Left lung (tissue), 10 donors: ENCODE measurements around the gene ANKRD13B. TPM values are rescaled to one million over a fixed set of nuclear protein-coding genes. Genes with fewer than 3 reads are reported as not detected.

Source experiments
- ATAC-seq: fragments of 200-7000 bp; cut with Tn5 transposase; one replicate; pipeline ENCODE4 v1.9.1; 2020; ENCODE audit warnings: moderate library complexity
- DNase-seq, 4 donors: peaks; one replicate each; pipeline ENCODE4 v3.0.0-alpha.2; 2013 to 2020
- H3K27ac ChIP-seq, 2 donors: fragments of 200-600 bp; sonication (generic) in 1 of 2; one replicate each; pipeline versions ENCODE4 v1.5.0 to v1.8.0; 2020 to 2021
- H3K27me3 ChIP-seq, 2 donors: fragments of 200-600 bp; sonication (generic) in 1 of 2; one replicate each; pipeline versions ENCODE4 v1.5.0 to v1.8.0; 2020 to 2021
- H3K36me3 ChIP-seq, 2 donors: fragments of 200-600 bp; sonication (generic) in 1 of 2; one replicate each; pipeline versions ENCODE4 v1.5.0 to v1.8.0; 2020 to 2021
- H3K4me1 ChIP-seq, 2 donors: fragments of 200-600 bp; one replicate each; pipeline ENCODE4 v1.8.0; 2021
- H3K4me3 ChIP-seq, 2 donors: fragments of 200-600 bp; sonication (generic) in 1 of 2; one replicate each; pipeline versions ENCODE4 v1.5.0 to v1.8.0; 2020 to 2021; ENCODE audit warnings: mild to moderate bottlenecking in 1 of 2
- H3K9me3 ChIP-seq, 2 donors: fragments of 200-600 bp; sonication (generic) in 1 of 2; one replicate each; pipeline versions ENCODE4 v1.5.0 to v1.8.0; 2020 to 2021
- CTCF ChIP-seq, 2 donors: fragments of 200-600 bp; sonication (generic) in 1 of 2; IDR thresholded peaks; one replicate each; pipeline versions ENCODE4 v1.5.0 to v1.8.0; 2021; ENCODE audit warnings: antibody characterized with exemption in 2 of 2
- intact Hi-C, 2 donors: fragments of 100-400 bp; cut with DNase I; formaldehyde crosslinking; loops; one replicate each; pipeline versions ENCODE4 v1.11.2 to v1.14.2; 2022
- polyA plus RNA-seq, 6 donors: library from polyadenylated mRNA; unstranded; fragments of 120-200 nt; gene quantifications; one replicate each; pipeline ENCODE4 v1.2.1, GENCODE V29; 2013; ENCODE audit not compliant: insufficient read length in 6 of 6
- total RNA-seq, 2 donors: library from RNA; stranded (reverse); fragmentation: NEBNext Ultra II Directional; extraction: Animal tissue kit (Norgen Biotek cat#: 25700); gene quantifications; one replicate each; pipeline ENCODE4 v1.2.1, GENCODE V29; 2021
- donor health status: DM: no; HTN: yes; CAD: no.
- donor health status: DM: no; HTN: no; CAD: no.

The ANKRD13B gene
- total and polyA plus RNA-seq, 8 donors, result 7.7 to 14.3 (median 9.5) TPM

- no peak for TF ChIP-seq CTCF (IDR thresholded peaks at IDR 0.05)
- intact Hi-C loops, result no loop called here
- peaks cover 0 to 6% of the 10 kb centered on the region in 2 donors for H3K36me3 ChIP-seq
- peak within 1 kb of the TSS; percentile 58 to 72 for H3K4me3 ChIP-seq
- H3K4me1 ChIP-seq, result peaks cover 10 to 69% of the 10 kb centered on the region in 2 donors
- H3K27me3 ChIP-seq, result peaks cover 0 to 11% of the 10 kb centered on the region in 2 donors
- peak; percentile 80 to 94 (median 91) for DNase-seq
- peak; percentile 75 for ATAC-seq
- H3K27ac ChIP-seq, result peak within 1 kb of the TSS; percentile 81 to 87
- no peaks in the 10 kb centered on the region for H3K9me3 ChIP-seq
Measured at GRCh38 chr17:29568331-29569244, 24.3 kb upstream of the ANKRD13B start, which contains the start of gene TP53I13. TP53I13 (plus strand) TSS chr17:29568701; CDS start chr17:29568759, 58 bp downstream.

- peaks cover 0 to 11% of the 10 kb centered on the region in 2 donors for H3K27me3 ChIP-seq
- TF ChIP-seq CTCF (IDR thresholded peaks at IDR 0.05), result no peak
- H3K9me3 ChIP-seq, result no peaks in the 10 kb centered on the region
- peaks cover 10 to 65% of the 10 kb centered on the region in 2 donors for H3K4me1 ChIP-seq
- DNase-seq, result peak in 1 of 4 donors; percentile 61
- no peak for ATAC-seq
- peak overlapping the region; percentile 58 to 72 for H3K4me3 ChIP-seq
- H3K27ac ChIP-seq, result peak overlapping the region; percentile 78 to 87
- peaks cover 0 to 14% of the 10 kb centered on the region in 2 donors for H3K36me3 ChIP-seq
- intact Hi-C loops, result no loop called here
Measured at GRCh38 chr17:29569245-29569950, 23.5 kb upstream of the ANKRD13B start.

- intact Hi-C loops, result no loop called here
- no peak for TF ChIP-seq CTCF (IDR thresholded peaks at IDR 0.05)
- H3K9me3 ChIP-seq, result no peaks in the 10 kb centered on the region
- H3K4me3 ChIP-seq, result no peak overlapping the region
- peaks cover 10 to 55% of the 10 kb centered on the region in 2 donors for H3K4me1 ChIP-seq
- ATAC-seq (no peak), DNase-seq (peak in 1 of 4 donors; percentile 27)
- peaks cover 0 to 25% of the 10 kb centered on the region in 2 donors for H3K36me3 ChIP-seq
- H3K27ac ChIP-seq, result no peak overlapping the region
- peaks cover 0 to 11% of the 10 kb centered on the region in 2 donors for H3K27me3 ChIP-seq
Measured at GRCh38 chr17:29570521-29570920, 22.4 kb upstream of the ANKRD13B start.

- H3K27me3 ChIP-seq, result peaks cover 0 to 3% of the 10 kb centered on the region in 2 donors
- H3K9me3 ChIP-seq, result no peaks in the 10 kb centered on the region
- DNase-seq, result no peak
- peaks cover 0 to 35% of the 10 kb centered on the region in 2 donors for H3K36me3 ChIP-seq
- intact Hi-C loops, result no loop called here
- H3K4me3 ChIP-seq, result no peak overlapping the region
- no peak overlapping the region for H3K27ac ChIP-seq
- no peak for TF ChIP-seq CTCF (IDR thresholded peaks at IDR 0.05)
- H3K4me1 ChIP-seq, result peaks cover 10 to 45% of the 10 kb centered on the region in 2 donors
- ATAC-seq, result no peak
Measured at GRCh38 chr17:29571486-29571882, 21.4 kb upstream of the ANKRD13B start.
